Spleen (tissue), 7 donors: ENCODE results near the gene MYOZ2.

Source experiments
- POLR2A ChIP-seq, 3 donors: fragments of 450-650 bp; IDR thresholded peaks; one replicate each; pipeline ENCODE4 v1.5.1; 2017; ENCODE audit warnings: antibody characterized with exemption in 3 of 3, mild to moderate bottlenecking in 1 of 3
- POLR2AphosphoS5 ChIP-seq, 3 donors: sonication (generic); formaldehyde crosslinking; IDR thresholded peaks; one replicate each; pipeline ENCODE4 v1.5.1; 2017; ENCODE audit warnings: antibody characterized with exemption in 3 of 3
- TF ChIP-seq, protein P1 (sequence below), 11 experiments: fragments of 200-600 bp in 7 of 11; fragments of 450-650 bp in 4 of 11; sonication (generic) in 4 of 11; IDR thresholded peaks in 8 of 11; conservative IDR thresholded peaks in 3 of 11; 1 replicate in 7 of 11; 2 replicates in 4 of 11; pipeline versions ENCODE4 v1.4.0 to v1.8.0; 2016 to 2021; ENCODE audit warnings: antibody characterized with exemption in 11 of 11, inconsistent platforms in 4 of 11, mild to moderate bottlenecking in 1 of 11
- donor health status: DM: no; HTN: no; CAD: no; lungs with moderate emphysema.
- donor health status: DM: no; HTN: no; CAD: no.
- donor health status: DM: no; HTN: no; CAD: no.

DNA sequence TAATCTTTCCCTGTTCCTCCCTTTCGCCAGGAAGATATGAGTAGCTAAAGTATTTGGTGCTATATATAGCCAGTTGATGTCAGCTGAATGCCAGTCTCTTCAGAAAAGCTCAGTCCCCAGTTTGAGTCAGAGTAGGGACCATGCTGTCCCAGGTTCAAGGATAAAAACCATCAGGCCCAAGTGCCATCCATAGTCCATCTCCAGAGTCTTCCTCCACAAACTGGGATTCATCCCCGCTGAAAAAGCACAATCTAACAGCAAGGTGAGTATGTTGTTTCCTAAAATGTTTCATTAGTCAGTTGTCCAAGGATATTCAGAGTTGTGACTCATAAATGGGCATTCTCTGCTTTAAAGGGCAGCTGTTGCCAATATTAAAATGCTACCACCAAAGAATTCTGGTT lies at the start of gene MYOZ2:
- TF ChIP-seq POLR2A (IDR thresholded peaks at IDR 0.05) (no peak), POLR2AphosphoS5 (IDR thresholded peaks at IDR 0.05) (no peak)
- TF ChIP-seq, protein P1, sequence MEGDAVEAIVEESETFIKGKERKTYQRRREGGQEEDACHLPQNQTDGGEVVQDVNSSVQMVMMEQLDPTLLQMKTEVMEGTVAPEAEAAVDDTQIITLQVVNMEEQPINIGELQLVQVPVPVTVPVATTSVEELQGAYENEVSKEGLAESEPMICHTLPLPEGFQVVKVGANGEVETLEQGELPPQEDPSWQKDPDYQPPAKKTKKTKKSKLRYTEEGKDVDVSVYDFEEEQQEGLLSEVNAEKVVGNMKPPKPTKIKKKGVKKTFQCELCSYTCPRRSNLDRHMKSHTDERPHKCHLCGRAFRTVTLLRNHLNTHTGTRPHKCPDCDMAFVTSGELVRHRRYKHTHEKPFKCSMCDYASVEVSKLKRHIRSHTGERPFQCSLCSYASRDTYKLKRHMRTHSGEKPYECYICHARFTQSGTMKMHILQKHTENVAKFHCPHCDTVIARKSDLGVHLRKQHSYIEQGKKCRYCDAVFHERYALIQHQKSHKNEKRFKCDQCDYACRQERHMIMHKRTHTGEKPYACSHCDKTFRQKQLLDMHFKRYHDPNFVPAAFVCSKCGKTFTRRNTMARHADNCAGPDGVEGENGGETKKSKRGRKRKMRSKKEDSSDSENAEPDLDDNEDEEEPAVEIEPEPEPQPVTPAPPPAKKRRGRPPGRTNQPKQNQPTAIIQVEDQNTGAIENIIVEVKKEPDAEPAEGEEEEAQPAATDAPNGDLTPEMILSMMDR (IDR thresholded peaks at IDR 0.05 in 8 of 11, conservative IDR thresholded peaks at IDR 0.05 in 3 of 11) = no peak
